ENCODE results near the gene UXS1.
"Not testable (repeated sequence)": the region's sequence is repeated elsewhere in the genome, so short reads cannot be mapped to it uniquely, and the experiment has no call there.

The UXS1 gene

DNA sequence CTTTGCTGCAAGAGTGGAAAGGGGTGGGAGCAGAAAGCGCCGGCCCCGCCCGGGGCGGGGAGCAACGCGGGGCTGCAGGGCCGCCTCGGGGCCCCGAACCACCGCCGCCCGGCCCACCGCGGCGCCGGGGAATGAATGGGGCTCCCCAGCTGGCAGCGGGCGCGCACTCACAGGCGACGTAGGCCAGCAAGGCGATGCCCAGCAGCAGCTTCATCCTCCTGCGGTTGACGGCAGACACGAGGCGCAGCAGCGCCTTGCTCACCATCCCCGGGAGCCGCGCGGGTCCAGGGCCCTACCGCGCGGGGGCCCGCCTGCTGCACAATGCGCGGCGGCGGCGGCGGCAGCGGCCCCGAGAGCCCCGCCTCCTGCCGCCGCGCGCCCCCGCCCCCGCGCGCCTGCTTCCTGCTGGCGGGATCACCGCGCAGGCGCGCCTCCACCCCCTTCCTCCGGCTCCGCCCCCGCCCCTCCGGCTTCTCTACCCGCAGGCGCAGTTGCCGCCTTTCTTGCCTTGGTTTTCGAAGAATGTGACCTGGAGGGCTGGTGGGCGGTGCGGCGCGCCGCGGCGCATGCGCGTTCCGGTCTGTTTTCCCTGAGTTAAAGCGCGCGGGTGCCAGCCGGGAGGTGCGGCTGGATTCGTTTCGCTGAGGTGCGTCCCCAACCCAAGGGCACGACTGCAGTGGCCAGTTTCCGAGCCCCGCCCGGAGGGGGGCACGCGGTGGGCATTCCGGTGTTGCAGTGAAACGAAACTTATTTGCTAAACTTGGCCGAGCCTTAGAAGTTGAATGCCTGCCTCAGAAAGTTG lies at the start of gene UXS1:
Gene UXS1 (minus strand): TSS at position 325 of the 802 bp plus-strand sequence. CDS start 60 bp downstream, at position 265.
- H3K4me1 ChIP-seq (ENCODE audit: control insufficient read depth, insufficient read depth, low read length, unreplicated experiment) = peaks cover 9% of the 10 kb centered on the region
- peaks cover 17% of the 10 kb centered on the region for H3K79me2 ChIP-seq (ENCODE audit: control insufficient read depth, insufficient read depth, low read length, unreplicated experiment)
- no peaks in the 10 kb centered on the region for H3K36me3 ChIP-seq (ENCODE audit: insufficient read depth, low read length)
- H3K27ac ChIP-seq (ENCODE audit: low read depth, low read length) = peak within 1 kb of the TSS; percentile 3; the same call in 1 of the 2 replicates
- peak within 1 kb of the TSS; percentile 80 for H2AFZ ChIP-seq (ENCODE audit: low read length, unreplicated experiment)
- no peaks in the 10 kb centered on the region for H3K27me3 ChIP-seq (ENCODE audit: insufficient read depth, low read length)
- peak within 1 kb of the TSS; percentile 91 for H3K4me3 ChIP-seq (ENCODE audit: low read depth, low read length)

DNA sequence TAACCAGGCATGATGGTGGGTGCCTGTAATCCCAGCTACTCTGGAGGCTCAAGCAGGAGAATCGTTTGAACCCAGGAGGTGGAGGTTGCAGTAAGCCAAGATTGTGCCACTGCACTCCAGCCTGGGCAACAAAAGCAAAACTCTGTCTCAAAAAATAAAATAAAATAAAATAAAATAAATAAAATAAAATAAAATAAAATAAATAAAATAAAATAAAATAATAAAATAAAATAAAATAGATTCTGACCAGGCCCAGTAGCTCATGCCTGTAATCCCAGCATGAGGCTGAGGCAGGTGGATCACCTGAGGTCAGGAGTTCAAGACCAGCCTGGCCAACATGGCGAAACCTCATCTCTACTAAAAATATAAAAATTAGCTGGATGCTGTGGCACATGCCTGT lies 45.4 kb upstream of the UXS1 start:
- not testable (repeated sequence) for H3K79me2 ChIP-seq (ENCODE audit: control insufficient read depth, insufficient read depth, low read length, unreplicated experiment); H3K27me3 ChIP-seq (ENCODE audit: insufficient read depth, low read length); H3K27ac ChIP-seq (ENCODE audit: low read depth, low read length); H3K4me1 ChIP-seq (ENCODE audit: control insufficient read depth, insufficient read depth, low read length, unreplicated experiment); H3K36me3 ChIP-seq (ENCODE audit: insufficient read depth, low read length); H3K4me3 ChIP-seq (ENCODE audit: low read depth, low read length); H2AFZ ChIP-seq (ENCODE audit: low read length, unreplicated experiment)

DNA sequence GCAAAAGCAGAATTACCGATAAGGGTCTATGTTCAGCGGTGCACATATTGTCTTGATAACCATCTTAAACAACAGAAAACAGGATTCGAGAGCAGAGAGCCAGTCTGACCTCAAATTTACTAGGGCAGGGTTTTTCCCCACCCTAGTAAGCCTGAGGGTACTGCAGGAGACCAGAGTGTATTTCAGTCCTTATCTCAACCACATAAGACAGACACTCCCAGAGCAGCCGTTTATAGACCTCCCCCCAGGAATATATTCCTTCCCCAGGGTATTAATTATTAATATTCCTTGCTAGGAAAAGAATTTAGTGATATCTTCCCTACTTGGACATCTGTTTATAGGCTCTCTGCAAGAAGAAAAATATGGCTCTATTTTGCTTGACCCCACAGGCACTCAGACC lies 41.3 kb upstream of the UXS1 start:
- H3K36me3 ChIP-seq (ENCODE audit: insufficient read depth, low read length); H3K27me3 ChIP-seq (ENCODE audit: insufficient read depth, low read length); H2AFZ ChIP-seq (ENCODE audit: low read length, unreplicated experiment); H3K4me1 ChIP-seq (ENCODE audit: control insufficient read depth, insufficient read depth, low read length, unreplicated experiment); H3K4me3 ChIP-seq (ENCODE audit: low read depth, low read length); H3K27ac ChIP-seq (ENCODE audit: low read depth, low read length); H3K79me2 ChIP-seq (ENCODE audit: control insufficient read depth, insufficient read depth, low read length, unreplicated experiment): not testable (repeated sequence)

DNA sequence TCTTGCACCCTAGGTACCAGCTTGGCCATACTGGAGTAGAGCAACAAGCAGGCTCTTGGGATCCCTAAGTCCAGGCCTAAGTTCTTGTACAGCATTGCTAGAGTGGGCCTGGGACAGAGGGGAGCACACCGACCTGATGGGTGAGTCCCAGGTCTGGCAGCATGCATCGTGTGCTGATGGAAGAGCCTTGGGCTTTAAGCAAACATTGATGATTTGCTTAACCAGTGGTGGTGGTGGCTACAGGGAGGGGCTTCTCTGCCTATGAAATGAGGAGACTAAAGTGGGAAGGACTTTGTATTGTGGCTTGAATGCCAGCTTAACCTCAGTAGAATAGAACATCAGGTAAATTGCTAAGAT lies 39.2 kb upstream of the UXS1 start:
- no peaks in the 10 kb centered on the region for H3K36me3 ChIP-seq (ENCODE audit: insufficient read depth, low read length)
- no peak overlapping the region for H2AFZ ChIP-seq (ENCODE audit: low read length, unreplicated experiment)
- no peak overlapping the region for H3K4me3 ChIP-seq (ENCODE audit: low read depth, low read length)
- no peaks in the 10 kb centered on the region for H3K4me1 ChIP-seq (ENCODE audit: control insufficient read depth, insufficient read depth, low read length, unreplicated experiment)
- no peaks in the 10 kb centered on the region for H3K79me2 ChIP-seq (ENCODE audit: control insufficient read depth, insufficient read depth, low read length, unreplicated experiment)
- H3K27ac ChIP-seq (ENCODE audit: low read depth, low read length) = no peak overlapping the region
- no peaks in the 10 kb centered on the region for H3K27me3 ChIP-seq (ENCODE audit: insufficient read depth, low read length)

DNA sequence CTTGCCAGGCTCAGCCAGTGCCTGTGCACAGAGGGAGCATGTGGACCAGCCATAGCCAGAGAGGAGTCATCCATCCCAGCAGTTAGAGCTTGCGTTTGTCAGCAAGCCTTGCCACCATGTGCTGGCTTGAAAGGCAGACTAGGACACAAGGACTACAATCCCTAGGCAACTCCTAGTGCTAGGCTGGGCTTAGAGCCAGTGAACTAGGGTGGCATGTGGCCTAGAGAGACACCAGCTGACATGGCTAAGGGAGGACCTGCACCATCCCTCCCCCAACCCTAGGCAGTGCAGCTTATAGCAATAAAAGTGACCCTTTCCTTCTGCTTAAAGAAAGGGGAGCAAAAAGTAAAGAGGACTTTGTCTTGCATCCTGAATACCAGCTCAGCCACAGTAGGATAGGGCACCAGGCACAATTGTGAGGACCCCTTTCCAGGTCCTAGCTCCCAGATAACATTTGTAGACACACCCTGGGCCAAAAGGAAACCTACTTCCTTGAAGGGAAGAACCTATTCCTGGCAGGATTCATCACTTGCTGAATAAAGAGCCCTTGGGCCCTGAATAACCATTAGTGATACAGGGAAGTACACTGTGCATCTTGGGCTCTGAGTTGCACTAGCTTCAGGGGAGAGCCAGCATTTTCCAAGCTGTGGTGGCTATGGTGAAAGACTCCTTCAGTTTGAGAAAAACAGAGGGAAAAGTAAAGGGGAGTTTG lies 38.7 kb upstream of the UXS1 start:
- no peaks in the 10 kb centered on the region for H3K36me3 ChIP-seq (ENCODE audit: insufficient read depth, low read length)
- no peaks in the 10 kb centered on the region for H3K27me3 ChIP-seq (ENCODE audit: insufficient read depth, low read length)
- H3K4me1 ChIP-seq (ENCODE audit: control insufficient read depth, insufficient read depth, low read length, unreplicated experiment) = no peaks in the 10 kb centered on the region

DNA sequence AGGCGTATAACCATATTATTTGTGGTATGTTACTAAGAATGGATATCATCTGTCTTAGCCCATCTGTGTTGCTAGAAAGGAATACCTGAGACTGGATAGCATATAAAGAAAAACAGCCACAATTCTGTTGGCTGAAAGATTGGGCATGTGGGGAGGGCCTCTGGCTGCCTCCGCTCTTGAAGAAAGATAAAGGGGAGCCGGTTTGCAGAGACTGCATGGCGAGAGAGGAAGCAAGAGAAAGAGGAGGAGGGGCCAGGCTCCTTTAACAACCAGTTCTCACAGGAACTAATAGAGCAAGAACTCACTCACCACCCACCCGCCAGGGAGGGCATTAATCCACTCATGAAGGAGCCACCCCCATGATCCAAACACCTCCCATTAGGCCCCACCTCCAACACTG lies 29.2 kb upstream of the UXS1 start:
- H3K27me3 ChIP-seq (ENCODE audit: insufficient read depth, low read length) = 0 out of 2 replicates have a peak, but pooled peaks cover 4% of the 10 kb centered on the region
- no peaks in the 10 kb centered on the region for H3K79me2 ChIP-seq (ENCODE audit: control insufficient read depth, insufficient read depth, low read length, unreplicated experiment)
- no peak overlapping the region for H2AFZ ChIP-seq (ENCODE audit: low read length, unreplicated experiment)
- no peaks in the 10 kb centered on the region for H3K4me1 ChIP-seq (ENCODE audit: control insufficient read depth, insufficient read depth, low read length, unreplicated experiment)
- H3K4me3 ChIP-seq (ENCODE audit: low read depth, low read length) = no peak overlapping the region
- H3K27ac ChIP-seq (ENCODE audit: low read depth, low read length) = no peak overlapping the region
- H3K36me3 ChIP-seq (ENCODE audit: insufficient read depth, low read length) = no peaks in the 10 kb centered on the region

More for the DNA sequence above, 38.7 kb upstream of the UXS1 start:
- Histone ChIP-seq H2AFZ (ENCODE audit: low read length, unreplicated experiment) (no peak overlapping the region), H3K79me2 (ENCODE audit: control insufficient read depth, insufficient read depth, low read length, unreplicated experiment) (no peaks in the 10 kb centered on the region), H3K27ac (ENCODE audit: low read depth, low read length) (no peak overlapping the region), H3K4me3 (ENCODE audit: low read depth, low read length) (no peak overlapping the region)

DNA sequence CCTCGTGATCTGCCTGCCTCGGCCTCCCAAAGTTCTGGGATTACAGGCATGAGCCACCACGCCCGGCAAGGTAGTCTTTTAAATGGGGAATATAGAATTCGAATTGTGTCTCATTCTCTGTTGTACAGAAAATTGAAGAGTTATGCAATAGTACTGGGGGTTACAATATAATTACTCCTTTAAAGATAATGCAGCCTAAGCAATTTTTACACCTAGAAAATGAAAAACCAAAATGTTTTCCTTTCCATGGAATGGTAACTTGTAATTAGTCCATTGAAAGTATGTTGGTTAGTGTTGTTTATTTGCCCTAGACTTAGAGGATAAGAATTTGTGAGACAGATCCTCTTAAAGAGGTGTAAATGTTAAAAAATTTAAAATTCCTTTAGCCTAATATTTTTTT lies 28.0 kb upstream of the UXS1 start:
- not testable (repeated sequence) for H3K4me3 ChIP-seq (ENCODE audit: low read depth, low read length); H3K4me1 ChIP-seq (ENCODE audit: control insufficient read depth, insufficient read depth, low read length, unreplicated experiment); H3K27ac ChIP-seq (ENCODE audit: low read depth, low read length); H2AFZ ChIP-seq (ENCODE audit: low read length, unreplicated experiment); H3K36me3 ChIP-seq (ENCODE audit: insufficient read depth, low read length); H3K79me2 ChIP-seq (ENCODE audit: control insufficient read depth, insufficient read depth, low read length, unreplicated experiment); H3K27me3 ChIP-seq (ENCODE audit: insufficient read depth, low read length)

DNA sequence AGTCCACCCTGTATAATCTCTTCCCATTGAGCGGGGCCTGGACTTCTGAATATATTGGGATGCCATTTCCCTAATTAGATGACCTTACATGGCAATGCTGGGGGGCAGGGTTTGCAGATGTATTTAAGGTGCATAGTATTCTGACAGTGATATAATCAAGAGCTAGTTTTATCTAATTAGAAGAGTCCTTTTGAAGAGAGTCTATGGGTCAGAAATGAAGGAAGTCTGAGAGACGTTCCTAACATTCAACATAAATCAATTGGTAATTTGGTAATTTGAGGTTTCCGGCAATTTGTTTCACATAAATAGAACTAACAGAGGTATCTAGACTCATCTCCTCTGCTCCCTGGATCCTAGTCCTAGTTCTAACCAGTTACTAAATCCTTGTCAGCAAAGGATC lies 25.7 kb upstream of the UXS1 start:
- H2AFZ ChIP-seq (ENCODE audit: low read length, unreplicated experiment) = no peak overlapping the region
- no peaks in the 10 kb centered on the region for H3K4me1 ChIP-seq (ENCODE audit: control insufficient read depth, insufficient read depth, low read length, unreplicated experiment)
- peaks cover 15% of the 10 kb centered on the region; the same call in 1 of the 2 replicates for H3K27me3 ChIP-seq (ENCODE audit: insufficient read depth, low read length)
- no peaks in the 10 kb centered on the region for H3K36me3 ChIP-seq (ENCODE audit: insufficient read depth, low read length)
- H3K4me3 ChIP-seq (ENCODE audit: low read depth, low read length) = no peak overlapping the region
- no peaks in the 10 kb centered on the region for H3K79me2 ChIP-seq (ENCODE audit: control insufficient read depth, insufficient read depth, low read length, unreplicated experiment)
- no peak overlapping the region for H3K27ac ChIP-seq (ENCODE audit: low read depth, low read length)

DNA sequence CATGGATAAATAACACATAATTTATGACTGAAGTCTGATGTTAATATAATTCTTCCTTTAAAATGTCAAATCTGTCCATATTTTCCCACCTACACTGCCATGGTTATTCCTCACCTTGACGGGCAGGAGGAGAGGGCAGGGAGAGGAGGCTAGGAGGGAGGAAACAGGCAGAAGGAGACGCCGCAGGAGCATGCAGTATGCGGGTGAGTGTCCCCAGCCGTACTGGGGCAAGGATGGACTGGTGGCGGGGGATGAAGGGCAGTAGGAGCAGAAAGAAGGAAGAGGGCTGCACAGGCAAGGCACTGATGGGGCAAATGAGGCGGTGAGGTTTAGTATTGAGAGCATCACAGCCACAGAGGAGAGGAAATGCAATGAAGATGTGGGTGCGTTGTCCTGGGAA lies 25.1 kb upstream of the UXS1 start:
- not testable (repeated sequence) for H3K79me2 ChIP-seq (ENCODE audit: control insufficient read depth, insufficient read depth, low read length, unreplicated experiment); H3K27ac ChIP-seq (ENCODE audit: low read depth, low read length); H3K36me3 ChIP-seq (ENCODE audit: insufficient read depth, low read length); H3K4me1 ChIP-seq (ENCODE audit: control insufficient read depth, insufficient read depth, low read length, unreplicated experiment); H3K4me3 ChIP-seq (ENCODE audit: low read depth, low read length); H2AFZ ChIP-seq (ENCODE audit: low read length, unreplicated experiment)
- H3K27me3 ChIP-seq (ENCODE audit: insufficient read depth, low read length) = peaks cover 15% of the 10 kb centered on the region; the same call in 1 of the 2 replicates

DNA sequence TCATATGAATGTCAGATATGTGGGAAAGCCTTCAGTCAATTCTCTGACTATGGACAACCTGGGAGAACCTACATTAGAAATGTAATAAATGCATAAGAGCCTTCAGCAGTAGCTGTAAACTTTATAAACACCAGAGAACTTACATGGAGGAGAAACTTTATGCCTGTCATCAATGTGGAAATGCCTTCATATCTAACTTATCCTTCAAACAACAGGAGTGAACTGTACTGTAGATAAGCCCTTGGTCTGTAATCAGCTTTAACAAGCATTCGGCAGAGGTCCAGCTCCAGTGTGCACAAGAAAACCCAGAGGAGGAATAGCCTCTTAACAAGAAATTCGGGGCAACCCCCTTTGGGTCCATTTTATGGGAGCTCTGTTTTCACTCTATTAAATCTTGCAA lies 14.8 kb upstream of the UXS1 start:
- H3K4me1 ChIP-seq (ENCODE audit: control insufficient read depth, insufficient read depth, low read length, unreplicated experiment) = no peaks in the 10 kb centered on the region
- no peaks in the 10 kb centered on the region for H3K79me2 ChIP-seq (ENCODE audit: control insufficient read depth, insufficient read depth, low read length, unreplicated experiment)
- H2AFZ ChIP-seq (ENCODE audit: low read length, unreplicated experiment) = no peak overlapping the region
- no peak overlapping the region for H3K4me3 ChIP-seq (ENCODE audit: low read depth, low read length)
- H3K27me3 ChIP-seq (ENCODE audit: insufficient read depth, low read length) = peaks cover 34% of the 10 kb centered on the region
- no peaks in the 10 kb centered on the region for H3K36me3 ChIP-seq (ENCODE audit: insufficient read depth, low read length)
- no peak overlapping the region for H3K27ac ChIP-seq (ENCODE audit: low read depth, low read length)

DNA sequence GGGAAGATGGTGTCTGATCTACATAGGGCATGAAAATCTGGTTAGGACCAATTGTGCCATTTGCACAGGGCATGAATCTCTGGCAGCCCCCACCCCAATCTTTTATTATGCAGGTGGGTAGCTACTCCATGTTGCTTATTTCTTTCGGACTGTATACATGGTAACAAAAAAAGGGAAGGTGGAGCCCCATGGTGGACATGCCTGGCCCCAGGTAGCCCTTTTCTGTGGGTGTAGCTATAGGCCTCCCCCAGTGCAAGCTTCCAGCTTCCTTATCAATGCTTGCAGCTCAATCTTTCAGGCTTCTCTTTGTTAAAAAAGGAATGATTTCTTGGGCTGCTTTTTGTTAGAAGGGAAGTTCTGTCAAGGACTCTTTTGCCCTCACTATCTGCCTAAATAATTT lies 14.3 kb upstream of the UXS1 start:
- Histone ChIP-seq H3K4me1 (ENCODE audit: control insufficient read depth, insufficient read depth, low read length, unreplicated experiment) (no peaks in the 10 kb centered on the region), H3K27ac (ENCODE audit: low read depth, low read length) (no peak overlapping the region)

More for the DNA sequence above, 14.3 kb upstream of the UXS1 start:
- H3K79me2 ChIP-seq (ENCODE audit: control insufficient read depth, insufficient read depth, low read length, unreplicated experiment) = no peaks in the 10 kb centered on the region
- peaks cover 39% of the 10 kb centered on the region for H3K27me3 ChIP-seq (ENCODE audit: insufficient read depth, low read length)
- no peak overlapping the region for H3K4me3 ChIP-seq (ENCODE audit: low read depth, low read length)
- no peak overlapping the region for H2AFZ ChIP-seq (ENCODE audit: low read length, unreplicated experiment)
- no peaks in the 10 kb centered on the region for H3K36me3 ChIP-seq (ENCODE audit: insufficient read depth, low read length)

Data from ACC112 (cell line).